ENCODE results near the gene CFAP141. TPM values are rescaled to one million over a fixed set of nuclear protein-coding genes. Genes with fewer than 3 reads are reported as not detected.

The CFAP141 gene
- total RNA-seq, result not detected in 2 replicates

DNA sequence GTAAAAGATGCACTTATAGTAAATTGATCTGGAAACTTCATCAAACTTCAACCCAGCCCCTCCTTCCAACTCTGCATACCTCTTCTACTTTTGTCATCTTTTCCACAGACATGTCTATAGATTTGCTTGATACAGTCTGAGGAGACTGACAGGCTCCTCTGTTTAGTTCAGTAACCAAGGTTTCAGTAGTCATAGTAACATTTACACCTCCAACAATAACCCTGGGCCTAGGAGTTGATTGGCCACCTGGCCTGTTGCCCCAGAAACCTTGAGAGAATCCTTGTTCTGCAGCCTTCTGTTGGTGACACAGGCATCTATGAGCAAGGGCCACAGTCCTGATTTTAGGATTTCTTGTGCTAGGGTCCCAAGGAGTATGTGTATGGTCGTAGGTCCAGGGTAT lies at the start of gene CFAP141:
TSS of gene CFAP141 (minus strand) at position 138 of the 400 bp plus-strand sequence. CDS start at position 112, 26 bp downstream.

GRCh38 chr1:154220071-154220969 lies 14.2 kb upstream of the CFAP141 start, which contains the start of gene UBAP2L:
Gene UBAP2L, plus strand, starts transcription at chr1:154220955. Its CDS starts 4,169 bp downstream, at chr1:154225124.

GRCh38 chr1:154191990-154192461 lies 14.1 kb downstream of the CFAP141 start, which contains the start of gene TPM3:
Gene TPM3, minus strand, starts transcription at chr1:154192100. Its CDS starts 82 bp downstream, at chr1:154192018.

GRCh38 chr1:154154534-154155191 lies 51.5 kb downstream of the CFAP141 start, which contains the start of gene NUP210L:
Gene NUP210L, minus strand, starts transcription at chr1:154155073.

Other genes with a start within 250 kb of the CFAP141 start
- 10.1 and 11.0 TPM in 2 replicates for gene CRTC2, start 247.7 kb downstream of the CFAP141 start, total RNA-seq
- gene SLC39A1, start 242.8 kb downstream of the CFAP141 start, total RNA-seq, result 79.6 and 110 TPM in 2 replicates
- 5.7 and 7.1 TPM in 2 replicates for gene CREB3L4, start 238.4 kb downstream of the CFAP141 start, total RNA-seq
- gene JTB, start 228.7 kb downstream of the CFAP141 start, total RNA-seq, result 191 and 214 TPM in 2 replicates
- 26.1 and 33.9 TPM in 2 replicates for gene RAB13, start 220.0 kb downstream of the CFAP141 start, total RNA-seq
- 2,121 and 2,616 TPM in 2 replicates for gene RPS27, start 215.6 kb downstream of the CFAP141 start, total RNA-seq
- not detected in 2 replicates for gene NUP210L, start 51.3 kb downstream of the CFAP141 start, total RNA-seq
- gene TPM3, start 14.2 kb downstream of the CFAP141 start, total RNA-seq, result 438 and 559 TPM in 2 replicates
- 49.7 and 66.9 TPM in 2 replicates for gene UBAP2L, start 14.6 kb upstream of the CFAP141 start, total RNA-seq
- gene HAX1, start 66.3 kb upstream of the CFAP141 start, total RNA-seq, result 152 and 174 TPM in 2 replicates
- gene AQP10, start 114.8 kb upstream of the CFAP141 start, total RNA-seq, result 0.08 TPM in 1 of 2 replicates, not detected in the other
- 16.8 and 20.8 TPM in 2 replicates for gene ATP8B2, start 119.2 kb upstream of the CFAP141 start, total RNA-seq
- gene IL6R, start 199.0 kb upstream of the CFAP141 start, total RNA-seq, result 13.1 and 14.9 TPM in 2 replicates